Neural progenitor cell (in vitro differentiated cells): Measurements from ENCODE around the gene RAD23B. TPM values are rescaled to one million over a fixed set of nuclear protein-coding genes. Genes with fewer than 3 reads are reported as not detected.

ENCODE experiments used
- DNase-seq: peaks from one replicate; pipeline ENCODE4 v3.0.0-alpha.2; 2016; ENCODE audit warnings: low spot score
- H2AFZ ChIP-seq: fragments of 200-600 bp; sonication (generic); replicated peaks from 2 replicates; pipeline ENCODE4 v1.6.1; 2016; ENCODE audit warnings: antibody characterized with exemption
- H3F3A ChIP-seq: fragments of 200-600 bp; sonication (generic); 2 replicates; pipeline ENCODE4 v1.6.1; 2016; ENCODE audit warnings: antibody characterized with exemption, low read depth
- H3K27ac ChIP-seq: fragments of 200-600 bp; sonication (generic); 2 replicates; pipeline ENCODE4 v1.5.1; 2016; ENCODE audit warnings: mild to moderate bottlenecking
- H3K27me3 ChIP-seq: fragments of 200-600 bp; sonication (generic); 2 replicates; pipeline ENCODE4 v1.6.1; 2016; ENCODE audit warnings: mild to moderate bottlenecking, moderate library complexity
- H3K36me3 ChIP-seq: fragments of 200-600 bp; sonication (generic); 2 replicates; pipeline ENCODE4 v1.5.1; 2016
- H3K4me1 ChIP-seq: fragments of 200-600 bp; sonication (generic); 2 replicates; pipeline ENCODE4 v1.6.1; 2016; ENCODE audit warnings: mixed run types
- H3K4me2 ChIP-seq: fragments of 200-600 bp; sonication (generic); 2 replicates; pipeline ENCODE4 v1.6.1; 2016
- H3K4me3 ChIP-seq: fragments of 200-600 bp; sonication (generic); 2 replicates; pipeline ENCODE4 v1.5.1; 2016
- H3K79me2 ChIP-seq: fragments of 200-600 bp; sonication (generic); 2 replicates; pipeline ENCODE4 v1.6.1; 2016; ENCODE audit warnings: low read depth
- H3K9ac ChIP-seq: fragments of 200-600 bp; sonication (generic); 2 replicates; pipeline ENCODE4 v1.6.1; 2016
- H3K9me3 ChIP-seq: fragments of 200-600 bp; sonication (generic); 2 replicates; pipeline ENCODE4 v1.5.1; 2016; ENCODE audit warnings: low read depth
- H4K20me1 ChIP-seq: fragments of 200-600 bp; sonication (generic); 2 replicates; pipeline ENCODE4 v1.6.1; 2016; ENCODE audit warnings: low read depth
- H3K27ac Mint-ChIP-seq: 3 replicates; pipeline ENCODE4 v1.8.0; 2021; ENCODE audit warnings: mixed read lengths
- H3K27me3 Mint-ChIP-seq: 2 replicates; pipeline ENCODE4 v1.8.0; 2022; ENCODE audit warnings: low read depth, mild to moderate bottlenecking, inconsistent platforms, moderate library complexity, mixed read lengths; ENCODE audit not compliant: insufficient read depth
- H3K36me3 Mint-ChIP-seq: 3 replicates; pipeline ENCODE4 v1.8.0; 2021; ENCODE audit warnings: mixed read lengths
- H3K4me1 Mint-ChIP-seq: 3 replicates; pipeline ENCODE4 v1.8.0; 2021; ENCODE audit warnings: mixed read lengths
- H3K4me3 Mint-ChIP-seq: 3 replicates; pipeline ENCODE4 v1.8.0; 2021; ENCODE audit warnings: mild to moderate bottlenecking, moderate library complexity, mixed read lengths
- H3K9me3 Mint-ChIP-seq: 3 replicates; pipeline ENCODE4 v1.8.0; 2020; ENCODE audit warnings: mixed read lengths
- CTCF ChIP-seq: fragments of 200-600 bp; sonication (generic); IDR thresholded peaks from 2 replicates; pipeline ENCODE4 v1.5.1; 2017; ENCODE audit warnings: antibody characterized with exemption, mild to moderate bottlenecking
- EZH2 ChIP-seq: fragments of 200-600 bp; sonication (generic); IDR thresholded peaks from 2 replicates; pipeline ENCODE4 v1.6.1; 2017; ENCODE audit warnings: antibody characterized with exemption, mild to moderate bottlenecking, moderate library complexity
- EZH2phosphoT487 ChIP-seq: fragments of 200-600 bp; sonication (generic); IDR thresholded peaks from 2 replicates; pipeline ENCODE4 v1.6.1; 2017; ENCODE audit warnings: antibody characterized with exemption
- total RNA-seq: library from RNA; depleted of rRNA; stranded (reverse); fragments of >200 nt; gene quantifications from 2 replicates; pipeline ENCODE4 v1.2.3, GENCODE V29; 2015; ENCODE audit warnings: low replicate concordance

RAD23B gene
- total RNA-seq, 1 donor from 2014 or later: 178 TPM

- H3K79me2 ChIP-seq: peaks cover 100% of the 10 kb centered on the region
- peaks cover 44% of the 10 kb centered on the region for H4K20me1 ChIP-seq
- peak; percentile 39 for DNase-seq
- Mint-ChIP-seq H3K4me3 (no peak overlapping the region), H3K36me3 (peaks cover 60% of the 10 kb centered on the region), H3K27ac (peak overlapping the region; percentile 1), H3K4me1 (peaks cover 23% of the 10 kb centered on the region), H3K9me3 (peaks cover 5% of the 10 kb centered on the region), H3K27me3 (peaks cover 2% of the 10 kb centered on the region)
- peaks cover 18% of the 10 kb centered on the region for H3F3A ChIP-seq
- peak overlapping the region; percentile 39 for H3K4me2 ChIP-seq
- TF ChIP-seq EZH2phosphoT487 (no peak), EZH2 (no peak), CTCF (no peak)
- H3K27me3 ChIP-seq: no peaks in the 10 kb centered on the region
- no peak overlapping the region for H3K4me3 ChIP-seq
- H3K27ac ChIP-seq: peak overlapping the region; percentile 91
- H3K9ac ChIP-seq: no peak overlapping the region
- H3K4me1 ChIP-seq: peaks cover 37% of the 10 kb centered on the region
- H2AFZ ChIP-seq: no peak overlapping the region
- peaks cover 21% of the 10 kb centered on the region for H3K36me3 ChIP-seq
- no peaks in the 10 kb centered on the region for H3K9me3 ChIP-seq
Measured at GRCh38 chr9:107316795-107317661, 33.9 kb downstream of the RAD23B start.

GRCh38 chr9:107322643-107323042 lies 39.6 kb downstream of the RAD23B start:
- no peak overlapping the region for H3K4me2 ChIP-seq
- H3F3A ChIP-seq: no peaks in the 10 kb centered on the region
- no peaks in the 10 kb centered on the region for H3K9me3 ChIP-seq
- Mint-ChIP-seq H3K4me3 (no peak overlapping the region), H3K4me1 (peaks cover 6% of the 10 kb centered on the region), H3K36me3 (peaks cover 68% of the 10 kb centered on the region), H3K27ac (no peak overlapping the region), H3K9me3 (peaks cover 22% of the 10 kb centered on the region), H3K27me3 (peaks cover 2% of the 10 kb centered on the region)
- H3K4me1 ChIP-seq: peaks cover 22% of the 10 kb centered on the region
- peak; percentile 24 for DNase-seq
- no peaks in the 10 kb centered on the region for H3K27me3 ChIP-seq
- H4K20me1 ChIP-seq: peaks cover 24% of the 10 kb centered on the region
- H3K79me2 ChIP-seq: peaks cover 100% of the 10 kb centered on the region
- TF ChIP-seq CTCF (no peak), EZH2 (no peak), EZH2phosphoT487 (no peak)
- no peak overlapping the region for H3K4me3 ChIP-seq
- peak overlapping the region; percentile 59 for H3K27ac ChIP-seq
- H2AFZ ChIP-seq: no peak overlapping the region
- H3K9ac ChIP-seq: no peak overlapping the region
- H3K36me3 ChIP-seq: peaks cover 52% of the 10 kb centered on the region

GRCh38 chr9:107323836-107324585 lies 40.9 kb downstream of the RAD23B start:
- Mint-ChIP-seq H3K27me3 (peaks cover 3% of the 10 kb centered on the region), H3K4me3 (no peak overlapping the region), H3K9me3 (peaks cover 22% of the 10 kb centered on the region), H3K4me1 (peaks cover 6% of the 10 kb centered on the region), H3K27ac (no peak overlapping the region), H3K36me3 (peaks cover 72% of the 10 kb centered on the region)
- Histone ChIP-seq H3K9ac (no peak overlapping the region), H4K20me1 (peaks cover 25% of the 10 kb centered on the region), H3K27me3 (no peaks in the 10 kb centered on the region), H3K79me2 (peaks cover 98% of the 10 kb centered on the region), H3K9me3 (no peaks in the 10 kb centered on the region), H3K4me3 (no peak overlapping the region), H3K4me2 (no peak overlapping the region), H2AFZ (no peak overlapping the region), H3K27ac (no peak overlapping the region), H3K36me3 (peaks cover 60% of the 10 kb centered on the region), H3F3A (no peaks in the 10 kb centered on the region), H3K4me1 (peaks cover 18% of the 10 kb centered on the region)
- DNase-seq: no peak
- no peak for TF ChIP-seq CTCF
- no peak for TF ChIP-seq EZH2
- no peak for TF ChIP-seq EZH2phosphoT487
